Activated CD4-positive, alpha-beta T cell treated with anti-CD3 and anti-CD28 coated beads, Interleukin-2, amount 10 ng/mL, durations not matched to agents 7 days and 5 days (primary cell): ENCODE data around the gene EFNA5. TPM values are rescaled to one million over a fixed set of nuclear protein-coding genes. Genes with fewer than 3 reads are reported as not detected.

Experiments used
- CTCF ChIA-PET: fragments of 350-600 bp; sonication (Branson Sonifier 250); formaldehyde crosslinking; loops from one replicate; lab custom pipeline; 2021; ENCODE audit warnings: antibody characterized with exemption; lab: Charles Lee
- POLR2A ChIA-PET: fragments of 350-600 bp; sonication (Branson Sonifier 250); formaldehyde crosslinking; loops from one replicate; lab custom pipeline; 2021; ENCODE audit warnings: antibody characterized with exemption; lab: Charles Lee
- DNase-seq: peaks from one replicate; pipeline ENCODE4 v3.0.0-alpha.2; 2020
- H3K27ac Mint-ChIP-seq: one replicate; pipeline ENCODE4 v1.8.0; 2021; ENCODE audit warnings: mild to moderate bottlenecking, moderate library complexity, mixed read lengths
- H3K27me3 Mint-ChIP-seq: one replicate; pipeline ENCODE4 v1.8.0; 2021; ENCODE audit warnings: mixed read lengths
- H3K36me3 Mint-ChIP-seq: one replicate; pipeline ENCODE4 v1.8.0; 2021; ENCODE audit warnings: low read depth, mixed read lengths
- H3K4me1 Mint-ChIP-seq: one replicate; pipeline ENCODE4 v1.8.0; 2021; ENCODE audit warnings: mixed read lengths
- H3K4me3 Mint-ChIP-seq: one replicate; pipeline ENCODE4 v1.8.0; 2021; ENCODE audit warnings: mild to moderate bottlenecking, moderate library complexity, mixed read lengths
- H3K9me3 Mint-ChIP-seq: one replicate; pipeline ENCODE4 v1.8.0; 2021; ENCODE audit warnings: mixed read lengths
- total RNA-seq, 2 experiments: library from RNA; stranded (reverse); gene quantifications; one replicate each; pipeline ENCODE4 v1.2.3, GENCODE V29; 2021

The EFNA5 gene
- total RNA-seq, 2 experiments from 2014 or later, result not detected

DNA sequence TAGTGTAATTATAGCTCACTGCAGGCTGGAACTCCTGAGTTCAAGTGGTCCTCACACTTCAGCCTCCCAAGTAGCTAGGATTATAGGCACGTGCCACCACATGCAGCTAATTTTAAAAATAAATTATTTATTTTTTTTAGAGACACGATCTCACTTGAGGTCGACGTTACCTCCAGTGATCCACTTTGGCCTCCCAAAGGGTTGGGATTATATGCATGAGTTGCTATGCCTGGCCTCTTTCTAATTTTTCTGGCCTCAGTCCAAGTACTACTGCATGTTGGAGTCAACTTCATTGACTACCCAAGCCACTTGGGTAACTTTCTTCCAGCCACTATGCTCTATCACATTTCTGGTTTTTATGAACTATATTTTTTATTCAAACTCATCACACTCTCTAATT is 148.3 kb downstream of the EFNA5 start:
- H3K4me1 Mint-ChIP-seq, result no peaks in the 10 kb centered on the region
- peaks cover 9% of the 10 kb centered on the region for H3K27me3 Mint-ChIP-seq
- H3K27ac Mint-ChIP-seq, result no peak overlapping the region
- no peaks in the 10 kb centered on the region for H3K36me3 Mint-ChIP-seq
- no peak overlapping the region for H3K4me3 Mint-ChIP-seq
- POLR2A ChIA-PET, result no interaction called here
- H3K9me3 Mint-ChIP-seq, result no peaks in the 10 kb centered on the region
- no peak for DNase-seq
- CTCF ChIA-PET, result interaction anchor here (0.6 kb wide), 1 partner anchor 100 kb away, joined by 3 read pairs; no protein-coding TSS in a partner anchor

DNA sequence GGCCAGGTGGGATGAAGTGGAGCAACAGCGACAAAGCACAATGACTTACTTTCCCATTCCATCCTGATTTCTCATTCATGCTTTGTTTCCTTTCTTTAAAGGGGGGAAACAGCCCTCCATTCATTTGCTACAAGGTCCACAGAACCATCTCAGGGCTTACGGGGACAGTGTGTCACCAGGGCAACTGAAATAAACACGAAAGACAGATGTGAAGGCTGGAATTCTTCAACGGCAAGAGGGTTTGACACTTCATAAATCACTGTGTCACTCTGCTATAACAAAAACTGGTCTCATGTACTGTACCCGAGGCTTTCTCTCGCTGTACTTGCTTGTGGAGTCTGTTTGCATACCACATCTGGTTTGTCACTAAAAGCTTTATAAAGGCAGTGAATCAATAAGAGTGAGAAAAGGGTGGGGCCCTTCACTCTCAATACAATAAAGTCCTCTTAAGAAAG is 150.8 kb downstream of the EFNA5 start:
- peaks cover 7% of the 10 kb centered on the region for H3K27me3 Mint-ChIP-seq
- no peaks in the 10 kb centered on the region for H3K36me3 Mint-ChIP-seq
- ChIA-PET POLR2A (no interaction called here), CTCF (no interaction called here)
- H3K4me1 Mint-ChIP-seq, result no peaks in the 10 kb centered on the region
- DNase-seq, result no peak
- H3K27ac Mint-ChIP-seq, result no peak overlapping the region
- no peaks in the 10 kb centered on the region for H3K9me3 Mint-ChIP-seq
- no peak overlapping the region for H3K4me3 Mint-ChIP-seq

DNA sequence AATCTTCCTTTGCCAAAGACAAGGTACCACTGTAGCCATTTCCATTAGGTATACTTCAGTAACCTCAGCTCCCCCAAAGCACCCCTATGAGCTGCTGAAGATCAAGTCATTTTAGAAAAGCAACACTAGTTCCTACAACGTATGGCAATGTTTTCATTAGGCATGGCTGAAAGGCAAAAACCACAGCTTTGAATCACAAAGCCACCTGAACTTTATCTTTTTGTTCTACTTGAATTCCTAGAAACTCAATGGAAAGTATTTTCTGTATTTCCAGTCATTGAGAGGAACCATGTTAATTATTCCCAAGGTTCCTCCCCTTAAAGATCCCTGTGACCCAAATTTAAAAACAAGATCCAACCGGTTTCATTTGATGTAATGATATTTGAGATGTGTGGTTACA is 152.1 kb downstream of the EFNA5 start:
- H3K4me3 Mint-ChIP-seq, result no peak overlapping the region
- peaks cover 9% of the 10 kb centered on the region for H3K27me3 Mint-ChIP-seq
- no peak for DNase-seq
- H3K27ac Mint-ChIP-seq, result no peak overlapping the region
- no peaks in the 10 kb centered on the region for H3K9me3 Mint-ChIP-seq
- ChIA-PET CTCF (interaction anchor here (0.6 to 1.0 kb wide), 2 partner anchors 12 to 475 kb away, joined by 4 to 5 read pairs; no protein-coding TSS in a partner anchor), POLR2A (no interaction called here)
- no peaks in the 10 kb centered on the region for H3K36me3 Mint-ChIP-seq
- H3K4me1 Mint-ChIP-seq, result no peaks in the 10 kb centered on the region

DNA sequence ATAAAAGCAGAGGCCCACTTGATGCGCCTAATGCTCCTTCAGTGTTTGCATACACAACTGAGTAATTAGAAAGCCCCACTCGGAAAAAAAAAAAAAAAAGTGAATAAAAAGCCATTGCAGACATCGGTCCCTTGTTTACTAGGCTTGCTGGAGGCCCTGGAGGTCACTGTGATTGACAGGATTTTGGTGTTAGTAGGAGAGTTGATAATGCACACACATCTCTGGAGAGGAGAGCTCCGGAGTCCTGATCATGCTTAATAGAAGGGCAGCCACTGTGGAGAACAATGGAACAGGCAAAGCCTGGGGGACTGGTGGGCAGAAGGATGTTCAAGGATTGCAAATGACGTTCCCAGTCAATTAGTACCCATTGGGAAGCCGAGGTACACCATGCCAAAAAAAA is 152.5 kb downstream of the EFNA5 start:
- no peak for DNase-seq
- ChIA-PET CTCF (interaction anchor here (0.6 to 1.0 kb wide), 2 partner anchors 12 to 474 kb away, joined by 4 to 5 read pairs; no protein-coding TSS in a partner anchor), POLR2A (no interaction called here)
- no peaks in the 10 kb centered on the region for H3K9me3 Mint-ChIP-seq
- no peaks in the 10 kb centered on the region for H3K4me1 Mint-ChIP-seq
- H3K27ac Mint-ChIP-seq, result no peak overlapping the region
- no peaks in the 10 kb centered on the region for H3K36me3 Mint-ChIP-seq
- no peak overlapping the region for H3K4me3 Mint-ChIP-seq
- peaks cover 10% of the 10 kb centered on the region for H3K27me3 Mint-ChIP-seq

DNA sequence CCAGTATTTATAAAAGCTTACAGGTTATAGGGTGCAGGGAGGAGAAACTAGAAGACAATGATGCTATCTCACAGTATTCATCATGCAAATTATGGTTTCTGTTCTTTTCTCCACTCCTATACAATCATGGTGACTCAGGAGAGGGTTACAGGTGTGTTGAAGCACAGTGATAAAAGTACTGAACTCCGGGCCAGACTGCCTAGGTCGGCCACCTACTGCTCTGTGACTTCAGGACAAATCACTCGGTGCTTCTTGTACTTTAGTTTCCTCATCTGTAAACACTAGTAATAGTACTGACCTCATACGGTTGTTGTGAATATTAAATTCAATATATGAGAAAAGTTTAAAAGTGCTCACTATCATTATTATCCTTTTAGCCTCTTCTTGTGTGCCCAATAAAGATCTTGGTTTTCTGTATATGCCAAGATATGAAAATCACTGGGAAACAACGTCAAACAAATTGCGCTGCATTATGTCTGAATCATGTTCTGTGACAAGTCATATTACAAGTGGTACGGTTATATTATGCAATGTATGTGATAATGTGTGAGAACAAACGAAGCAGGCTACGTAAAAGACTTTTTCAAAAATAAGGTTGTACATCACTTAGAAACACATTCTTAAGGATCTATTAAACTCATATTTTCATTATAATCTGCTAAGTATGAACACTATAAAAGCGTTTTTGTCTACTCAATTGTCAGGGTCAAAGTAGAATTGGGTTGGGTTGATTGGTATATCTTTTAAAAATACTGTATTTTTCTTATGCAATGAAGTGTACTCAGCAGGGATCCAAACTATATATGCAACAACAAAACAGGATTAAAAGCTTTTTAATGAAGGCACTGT is 153.3 kb downstream of the EFNA5 start:
- no peak overlapping the region for H3K27ac Mint-ChIP-seq
- no peak overlapping the region for H3K4me3 Mint-ChIP-seq
- ChIA-PET CTCF (no interaction called here), POLR2A (no interaction called here)
- peaks cover 5% of the 10 kb centered on the region for H3K27me3 Mint-ChIP-seq
- H3K9me3 Mint-ChIP-seq, result no peaks in the 10 kb centered on the region
- no peak for DNase-seq
- no peaks in the 10 kb centered on the region for H3K4me1 Mint-ChIP-seq
- no peaks in the 10 kb centered on the region for H3K36me3 Mint-ChIP-seq

DNA sequence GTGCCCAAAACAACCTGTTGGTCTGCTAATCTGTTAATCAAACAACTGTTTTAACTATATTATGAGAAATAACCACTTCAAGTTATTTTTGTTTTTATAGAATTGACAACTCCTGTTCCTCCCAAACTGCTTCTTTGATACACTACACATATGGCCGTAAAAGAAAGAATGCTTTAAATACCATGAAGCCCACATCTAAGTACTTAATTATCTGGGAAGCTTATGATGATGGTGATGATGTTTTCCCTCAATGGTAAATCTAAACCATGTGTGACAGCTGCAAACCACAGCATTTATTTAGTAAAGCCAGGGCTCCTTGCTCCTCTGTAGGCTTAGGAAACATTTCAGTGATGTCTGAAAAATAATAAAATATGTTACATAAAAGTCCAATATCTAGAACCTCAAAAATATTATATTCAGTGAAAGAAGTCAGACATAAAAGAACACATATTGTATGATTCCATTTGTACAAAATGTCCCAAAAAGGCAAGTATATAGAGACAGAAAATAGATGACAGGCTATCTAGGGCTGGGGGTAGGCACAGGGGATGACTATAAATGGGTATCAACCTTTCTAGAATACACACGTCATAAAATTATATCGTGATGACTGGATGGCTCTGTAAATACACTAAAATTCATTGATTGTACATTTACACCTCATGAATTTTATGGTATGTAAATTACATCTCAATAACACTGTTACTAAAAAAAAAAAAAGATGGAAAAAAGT is 154.1 kb downstream of the EFNA5 start:
- H3K27ac Mint-ChIP-seq, result no peak overlapping the region
- no peaks in the 10 kb centered on the region for H3K36me3 Mint-ChIP-seq
- peaks cover 5% of the 10 kb centered on the region for H3K27me3 Mint-ChIP-seq
- H3K4me3 Mint-ChIP-seq, result no peak overlapping the region
- CTCF ChIA-PET, result no interaction called here
- no peak for DNase-seq
- H3K4me1 Mint-ChIP-seq, result no peaks in the 10 kb centered on the region
- no peaks in the 10 kb centered on the region for H3K9me3 Mint-ChIP-seq
- POLR2A ChIA-PET, result no interaction called here

DNA sequence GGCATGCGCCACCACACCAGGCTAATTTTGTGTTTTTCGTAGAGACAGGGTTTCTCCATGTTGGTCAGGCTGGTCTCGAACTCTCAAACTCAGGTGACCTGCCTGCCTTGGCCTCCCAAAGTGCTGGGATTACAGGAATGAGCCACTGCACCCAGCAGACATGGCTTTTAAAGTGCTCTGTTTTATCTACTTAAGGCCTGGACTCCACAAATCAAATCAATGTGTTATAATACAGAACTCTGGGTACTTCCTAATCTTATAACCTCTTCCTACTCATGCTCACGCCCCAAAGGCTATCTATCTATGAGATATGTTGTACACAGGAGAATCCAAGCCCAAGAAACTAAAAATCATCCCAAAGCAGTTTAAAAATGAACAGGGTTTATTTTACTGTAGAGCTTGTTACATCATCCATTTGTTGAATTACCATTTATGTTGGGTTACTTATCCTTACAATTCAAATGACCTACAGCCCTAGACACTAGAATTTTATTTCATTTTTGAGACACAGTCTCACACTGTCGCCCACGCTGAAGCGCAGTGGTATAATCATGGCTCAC is 155.1 kb downstream of the EFNA5 start:
- Mint-ChIP-seq H3K27ac (no peak overlapping the region), H3K9me3 (no peaks in the 10 kb centered on the region), H3K36me3 (no peaks in the 10 kb centered on the region), H3K27me3 (peaks cover 5% of the 10 kb centered on the region), H3K4me3 (no peak overlapping the region), H3K4me1 (no peaks in the 10 kb centered on the region)
- POLR2A ChIA-PET, result no interaction called here
- DNase-seq, result no peak
- CTCF ChIA-PET, result no interaction called here

DNA sequence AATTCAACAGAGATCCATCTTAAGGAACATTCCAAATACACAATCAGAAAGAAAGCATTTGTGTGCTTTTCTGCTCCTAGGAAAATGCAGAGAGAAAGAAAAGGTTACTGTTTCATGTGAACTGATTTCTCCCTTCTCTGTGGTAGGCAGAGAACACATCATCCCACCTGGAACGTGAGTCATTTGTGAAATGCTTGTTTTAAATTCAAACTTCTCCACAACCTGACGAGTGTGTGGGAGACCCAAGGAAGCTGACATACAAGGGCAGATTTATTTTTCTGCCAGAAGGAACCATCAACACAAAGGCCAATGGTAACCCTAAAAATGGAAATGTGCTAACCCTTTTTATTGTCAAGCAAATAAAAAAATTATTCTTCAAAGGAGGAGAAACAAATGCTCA is 156.4 kb downstream of the EFNA5 start:
- H3K9me3 Mint-ChIP-seq, result no peaks in the 10 kb centered on the region

DNA sequence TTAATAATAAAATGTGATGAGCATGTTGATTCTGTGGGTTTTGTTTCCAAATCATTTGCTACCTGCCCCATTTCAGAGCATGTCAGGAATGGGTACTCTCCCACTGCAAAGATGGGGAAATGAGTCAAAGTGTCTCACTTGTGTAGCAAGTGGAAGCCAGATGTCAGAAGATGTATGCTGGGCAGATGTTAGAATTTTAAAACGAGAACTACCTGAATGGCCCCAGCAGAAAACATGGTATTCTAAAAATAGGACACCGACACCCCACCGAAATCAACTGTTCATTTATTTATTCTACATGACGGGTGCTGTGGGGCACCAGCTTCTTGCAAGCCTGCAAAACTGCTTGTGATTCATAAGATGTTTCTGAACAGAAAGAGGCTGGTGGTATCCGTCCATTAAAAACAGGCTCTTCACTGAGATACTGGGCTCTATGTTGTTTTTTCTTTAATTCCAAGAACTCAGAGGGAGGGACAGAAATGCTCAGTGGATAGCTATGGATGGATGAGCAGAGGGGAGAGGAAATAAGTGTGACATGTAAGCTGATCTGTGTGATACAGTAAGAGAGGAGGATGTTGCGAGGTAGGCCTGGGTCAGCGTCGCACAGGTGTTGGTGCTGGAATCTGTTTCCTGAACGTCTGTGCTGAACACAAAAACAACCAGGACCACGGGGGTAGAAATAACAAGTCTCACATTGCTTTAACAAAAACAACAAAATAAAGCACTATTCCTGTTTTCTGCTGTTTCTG is 157.2 kb downstream of the EFNA5 start:
- no peak overlapping the region for H3K27ac Mint-ChIP-seq
- CTCF ChIA-PET, result no interaction called here
- no peaks in the 10 kb centered on the region for H3K9me3 Mint-ChIP-seq
- peaks cover 3% of the 10 kb centered on the region for H3K27me3 Mint-ChIP-seq
- H3K4me3 Mint-ChIP-seq, result no peak overlapping the region
- no peaks in the 10 kb centered on the region for H3K4me1 Mint-ChIP-seq
- H3K36me3 Mint-ChIP-seq, result no peaks in the 10 kb centered on the region
- POLR2A ChIA-PET, result no interaction called here
- DNase-seq, result no peak

More for the DNA sequence above, 156.4 kb downstream of the EFNA5 start:
- peaks cover 3% of the 10 kb centered on the region for H3K27me3 Mint-ChIP-seq
- no peak overlapping the region for H3K27ac Mint-ChIP-seq
- H3K4me3 Mint-ChIP-seq, result no peak overlapping the region
- CTCF ChIA-PET, result no interaction called here
- H3K36me3 Mint-ChIP-seq, result no peaks in the 10 kb centered on the region
- no peak for DNase-seq
- POLR2A ChIA-PET, result interaction anchor here (0.5 kb wide), 1 partner anchor 37 kb away, joined by 4 read pairs; no protein-coding TSS in a partner anchor
- no peaks in the 10 kb centered on the region for H3K4me1 Mint-ChIP-seq

DNA sequence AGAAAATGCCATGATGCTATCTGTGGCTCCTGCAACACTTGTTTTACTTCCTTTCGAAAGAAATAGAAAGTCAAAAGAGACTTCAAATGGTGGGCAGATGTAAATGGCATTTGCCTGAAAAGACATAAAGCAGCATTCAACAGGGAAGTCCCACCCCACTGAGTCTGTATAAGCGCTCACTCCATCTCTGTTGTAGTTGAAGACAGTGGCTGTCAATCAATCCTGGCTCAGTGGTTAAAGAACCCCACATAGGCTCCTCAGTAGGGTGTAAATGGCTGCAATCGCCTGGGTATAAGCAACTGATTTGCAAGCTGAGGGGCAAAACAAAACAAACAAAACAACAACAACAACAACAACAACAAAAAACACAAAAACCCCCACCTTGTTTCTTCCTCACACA is 158.7 kb downstream of the EFNA5 start:
- ChIA-PET CTCF (interaction anchor here (0.6 kb wide), 2 partner anchors 581 to 882 kb away, joined by 3 to 4 read pairs; no protein-coding TSS in a partner anchor), POLR2A (no interaction called here)
- H3K9me3 Mint-ChIP-seq, result no peaks in the 10 kb centered on the region
- no peaks in the 10 kb centered on the region for H3K4me1 Mint-ChIP-seq
- H3K27me3 Mint-ChIP-seq, result peaks cover 4% of the 10 kb centered on the region
- no peak overlapping the region for H3K4me3 Mint-ChIP-seq
- H3K27ac Mint-ChIP-seq, result no peak overlapping the region
- H3K36me3 Mint-ChIP-seq, result no peaks in the 10 kb centered on the region
- DNase-seq, result no peak

DNA sequence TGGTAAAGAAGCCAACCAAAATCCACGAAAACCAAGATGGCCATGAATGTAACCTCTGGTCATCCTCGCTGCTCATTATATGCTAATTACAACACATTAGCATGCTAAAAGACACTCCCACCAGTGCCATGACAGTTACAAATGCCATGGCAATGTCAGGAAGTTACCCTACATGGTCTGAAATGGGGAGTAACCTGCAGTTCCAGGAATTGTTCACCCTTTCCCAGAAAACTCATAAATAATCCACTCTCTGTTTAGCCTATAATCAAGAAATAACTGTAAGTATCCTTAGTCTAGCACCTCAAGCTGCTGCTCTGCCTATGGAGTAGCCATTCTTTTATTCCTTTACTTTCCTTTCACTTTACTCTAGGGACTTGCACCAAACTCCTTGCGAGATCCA is 160.6 kb downstream of the EFNA5 start:
- H3K4me3 Mint-ChIP-seq, result no peak overlapping the region

DNA sequence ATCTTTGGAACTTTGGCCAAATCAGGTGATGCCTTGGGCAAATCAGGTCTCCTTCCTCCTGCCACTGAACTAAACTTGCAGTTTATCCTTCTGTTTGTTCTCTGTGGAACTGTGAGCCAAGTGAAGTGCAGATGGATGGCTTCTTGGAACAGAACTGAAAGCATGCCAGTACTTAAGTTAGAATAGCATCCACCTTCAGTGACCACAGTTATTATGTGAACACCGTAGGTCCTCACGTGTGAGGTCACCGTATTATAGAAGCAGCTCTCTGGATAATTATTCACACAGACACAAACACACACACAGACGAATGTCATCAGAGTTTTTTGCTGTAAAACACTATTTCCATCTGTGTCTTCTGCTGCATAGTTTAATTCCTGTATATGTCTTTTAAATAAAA is 162.6 kb downstream of the EFNA5 start:
- no peak overlapping the region for H3K4me3 Mint-ChIP-seq
- no peak for DNase-seq
- H3K4me1 Mint-ChIP-seq, result no peaks in the 10 kb centered on the region
- no peak overlapping the region for H3K27ac Mint-ChIP-seq
- H3K9me3 Mint-ChIP-seq, result no peaks in the 10 kb centered on the region
- ChIA-PET POLR2A (no interaction called here), CTCF (interaction anchor here (1.1 kb wide), 1 partner anchor 11 kb away, joined by 3 read pairs; no protein-coding TSS in a partner anchor)
- H3K27me3 Mint-ChIP-seq, result peaks cover 16% of the 10 kb centered on the region
- H3K36me3 Mint-ChIP-seq, result no peaks in the 10 kb centered on the region

More for the DNA sequence above, 160.6 kb downstream of the EFNA5 start:
- ChIA-PET CTCF (no interaction called here), POLR2A (no interaction called here)
- Mint-ChIP-seq H3K4me1 (no peaks in the 10 kb centered on the region), H3K27me3 (peaks cover 17% of the 10 kb centered on the region), H3K36me3 (no peaks in the 10 kb centered on the region), H3K27ac (no peak overlapping the region), H3K9me3 (no peaks in the 10 kb centered on the region)
- DNase-seq, result no peak
